Large intestine (tissue), 3 donors: ENCODE results near the gene KRT73. TPM values are rescaled to one million over a fixed set of nuclear protein-coding genes. Genes with fewer than 3 reads are reported as not detected.

Experiments used
- DNase-seq, 2 donors: peaks; one replicate each; pipeline versions ENCODE4 v3.0.0 to v3.0.0-alpha.2; 2013
- H3K27ac ChIP-seq: one replicate; pipeline ENCODE4 v1.5.1; 2013; ENCODE audit warnings: low read length
- H3K27me3 ChIP-seq: 2 replicates; pipeline ENCODE4 v1.6.1; 2013; ENCODE audit warnings: low read length; ENCODE audit not compliant: control insufficient read depth, insufficient read depth
- H3K36me3 ChIP-seq: 2 replicates; pipeline ENCODE4 v1.6.1; 2013; ENCODE audit warnings: low read length; ENCODE audit not compliant: control insufficient read depth, insufficient read depth
- H3K4me1 ChIP-seq: one replicate; pipeline ENCODE4 v1.6.1; 2013; ENCODE audit warnings: low read length; ENCODE audit not compliant: control insufficient read depth, insufficient read depth
- H3K4me3 ChIP-seq: one replicate; pipeline ENCODE4 v1.5.1; 2013; ENCODE audit warnings: low read length
- H3K9me3 ChIP-seq: one replicate; pipeline ENCODE4 v1.6.1; 2013; ENCODE audit warnings: mild to moderate bottlenecking, low read depth, low read length, moderate library complexity; ENCODE audit not compliant: control insufficient read depth
- WGBS: methylation state at CpG from one replicate; pipeline ENCODE4 v1.1.5; 2013; ENCODE audit warnings: low lambda C conversion rate; ENCODE audit not compliant: insufficient coverage; 5-methylcytosine and 5-hydroxymethylcytosine counted together
- polyA plus RNA-seq: library from polyadenylated mRNA; unstranded; fragments of 120-200 nt; gene quantifications from one replicate; pipeline ENCODE4 v1.2.1, GENCODE V29; 2013

The KRT73 gene
- polyA plus RNA-seq, 1 donor: 0.97 TPM

- Histone ChIP-seq H3K4me1 (no peaks in the 10 kb centered on the region), H3K36me3 (no peaks in the 10 kb centered on the region), H3K9me3 (no peaks in the 10 kb centered on the region), H3K27me3 (peaks cover 8% of the 10 kb centered on the region), H3K4me3 (no peak overlapping the region), H3K27ac (no peak overlapping the region)
- WGBS: no CpG with 5 or more reads among the region's 4 CpGs
- DNase-seq: no peak
Measured at GRCh38 chr12:52633383-52633782, 15.0 kb upstream of the KRT73 start.

GRCh38 chr12:52632656-52633055 is 14.3 kb upstream of the KRT73 start:
- no peaks in the 10 kb centered on the region for H3K36me3 ChIP-seq
- no peak for DNase-seq
- peaks cover 8% of the 10 kb centered on the region for H3K27me3 ChIP-seq
- H3K4me3 ChIP-seq: no peak overlapping the region
- no peaks in the 10 kb centered on the region for H3K9me3 ChIP-seq
- no CpG with 5 or more reads among the region's 4 CpGs for WGBS
- H3K27ac ChIP-seq: no peak overlapping the region
- H3K4me1 ChIP-seq: no peaks in the 10 kb centered on the region

GRCh38 chr12:52631676-52632459 is 13.5 kb upstream of the KRT73 start:
- no peak for DNase-seq
- H3K27me3 ChIP-seq: peaks cover 8% of the 10 kb centered on the region
- H3K27ac ChIP-seq: no peak overlapping the region
- WGBS: no CpG with 5 or more reads among the region's 6 CpGs
- H3K4me1 ChIP-seq: no peaks in the 10 kb centered on the region
- no peak overlapping the region for H3K4me3 ChIP-seq
- H3K9me3 ChIP-seq: no peaks in the 10 kb centered on the region
- H3K36me3 ChIP-seq: no peaks in the 10 kb centered on the region

- Histone ChIP-seq H3K9me3 (no peaks in the 10 kb centered on the region), H3K27me3 (peaks cover 8% of the 10 kb centered on the region), H3K36me3 (no peaks in the 10 kb centered on the region), H3K27ac (no peak overlapping the region), H3K4me1 (no peaks in the 10 kb centered on the region), H3K4me3 (no peak overlapping the region)
- no peak for DNase-seq
- WGBS: no CpG with 5 or more reads among the region's 4 CpGs
Measured at GRCh38 chr12:52631264-52631663, 12.9 kb upstream of the KRT73 start.

GRCh38 chr12:52630599-52631200 is 12.3 kb upstream of the KRT73 start:
- no peak for DNase-seq
- Histone ChIP-seq H3K36me3 (no peaks in the 10 kb centered on the region), H3K27me3 (peaks cover 8% of the 10 kb centered on the region), H3K9me3 (no peaks in the 10 kb centered on the region), H3K4me1 (no peaks in the 10 kb centered on the region), H3K27ac (no peak overlapping the region), H3K4me3 (no peak overlapping the region)
- WGBS: no CpG with 5 or more reads among the region's 4 CpGs

- Histone ChIP-seq H3K4me1 (no peaks in the 10 kb centered on the region), H3K9me3 (no peaks in the 10 kb centered on the region), H3K36me3 (no peaks in the 10 kb centered on the region), H3K27me3 (peaks cover 8% of the 10 kb centered on the region), H3K4me3 (no peak overlapping the region), H3K27ac (no peak overlapping the region)
- WGBS: no CpG with 5 or more reads among the region's 7 CpGs
- DNase-seq: peak in 1 of 2 donors; percentile 57
Measured at GRCh38 chr12:52630008-52630500, 11.7 kb upstream of the KRT73 start.

GRCh38 chr12:52629281-52630007 is 11.1 kb upstream of the KRT73 start:
- Histone ChIP-seq H3K27ac (no peak overlapping the region), H3K27me3 (peaks cover 8% of the 10 kb centered on the region), H3K4me1 (no peaks in the 10 kb centered on the region), H3K36me3 (no peaks in the 10 kb centered on the region), H3K9me3 (no peaks in the 10 kb centered on the region), H3K4me3 (no peak overlapping the region)
- no peak for DNase-seq
- WGBS: no CpG with 5 or more reads among the region's 12 CpGs

- H3K27ac ChIP-seq: no peak overlapping the region
- WGBS: no CpG with 5 or more reads among the region's 2 CpGs
- H3K9me3 ChIP-seq: no peaks in the 10 kb centered on the region
- DNase-seq: no peak
- peaks cover 8% of the 10 kb centered on the region for H3K27me3 ChIP-seq
- H3K4me1 ChIP-seq: no peaks in the 10 kb centered on the region
- H3K4me3 ChIP-seq: no peak overlapping the region
- no peaks in the 10 kb centered on the region for H3K36me3 ChIP-seq
Measured at GRCh38 chr12:52628841-52629240, 10.5 kb upstream of the KRT73 start.

GRCh38 chr12:52628111-52628507 is 9.8 kb upstream of the KRT73 start:
- Histone ChIP-seq H3K9me3 (no peaks in the 10 kb centered on the region), H3K27me3 (peaks cover 2% of the 10 kb centered on the region), H3K36me3 (no peaks in the 10 kb centered on the region), H3K27ac (no peak overlapping the region), H3K4me1 (no peaks in the 10 kb centered on the region), H3K4me3 (no peak overlapping the region)
- DNase-seq: no peak
- no CpG with 5 or more reads among the region's 4 CpGs for WGBS

GRCh38 chr12:52627395-52628110 is 9.2 kb upstream of the KRT73 start:
- Histone ChIP-seq H3K27me3 (peaks cover 2% of the 10 kb centered on the region), H3K9me3 (no peaks in the 10 kb centered on the region), H3K4me3 (no peak overlapping the region), H3K27ac (no peak overlapping the region), H3K4me1 (no peaks in the 10 kb centered on the region), H3K36me3 (no peaks in the 10 kb centered on the region)
- DNase-seq: no peak
- WGBS: no CpG with 5 or more reads among the region's 2 CpGs
